HG03521 (cell line): ENCODE results near the gene PICK1.
"Not testable (repeated sequence)": the region's sequence is repeated elsewhere in the genome, so short reads cannot be mapped to it uniquely, and the experiment has no call there.

Experiments used
- ATAC-seq: cut with Tn5 transposase; IDR thresholded peaks from one replicate; pipeline ENCODE4 v1.9.1; 2021; ENCODE audit warnings: mild to moderate bottlenecking, moderate library complexity; ENCODE audit not compliant: unreplicated experiment

PICK1 gene

DNA sequence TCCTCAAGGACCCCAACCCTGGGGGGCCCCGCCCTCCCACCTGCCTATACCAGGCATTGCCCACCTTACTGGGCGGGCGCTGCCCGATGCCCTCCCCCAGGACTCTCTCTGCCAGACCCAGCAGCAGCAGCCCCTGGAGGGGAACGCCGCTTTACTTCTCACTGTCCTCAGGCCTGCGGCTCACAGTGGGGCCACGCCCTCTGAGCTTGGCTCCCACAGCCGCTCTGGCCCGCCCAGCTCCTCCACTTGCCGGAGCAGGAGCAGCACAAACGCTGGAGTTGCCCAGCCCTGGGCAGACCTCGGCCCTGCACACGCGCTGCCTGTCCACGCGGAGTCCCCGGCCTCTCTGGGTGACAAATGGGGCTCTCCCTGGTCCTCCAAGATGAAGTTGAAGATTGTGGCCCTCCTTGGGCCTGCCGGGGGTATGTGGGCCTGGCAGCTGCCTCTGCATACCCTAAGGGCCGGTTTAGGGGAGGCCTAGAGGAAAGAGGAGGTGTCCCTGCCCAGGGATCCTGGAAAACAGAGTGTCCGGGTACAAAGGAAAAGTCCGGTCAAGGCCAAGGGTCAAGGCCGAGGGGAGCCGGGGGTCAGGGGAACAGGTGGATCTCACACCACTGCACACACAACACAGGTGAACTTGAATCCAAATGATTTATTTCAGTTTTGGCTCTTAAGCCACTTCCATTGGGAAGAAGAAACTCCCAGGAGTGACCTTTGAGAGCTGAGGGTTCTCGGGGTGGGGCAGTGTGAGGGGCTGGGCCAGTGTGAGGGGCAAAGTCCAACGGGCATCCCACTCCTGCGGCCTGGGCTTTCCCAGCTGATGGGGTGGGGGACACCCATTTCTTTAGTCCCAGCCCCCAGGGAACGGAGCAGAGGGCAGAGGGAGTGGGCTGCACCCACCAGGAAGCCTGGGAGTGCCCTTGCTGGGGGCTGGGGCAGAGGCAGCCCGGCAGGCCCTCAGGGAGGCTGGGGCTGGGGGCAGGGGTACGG is 54.0 kb downstream of the PICK1 start:
- no peak for ATAC-seq

- ATAC-seq = no peak
Observed at GRCh38 chr22:38111925-38112355, 54.7 kb downstream of the PICK1 start.

DNA sequence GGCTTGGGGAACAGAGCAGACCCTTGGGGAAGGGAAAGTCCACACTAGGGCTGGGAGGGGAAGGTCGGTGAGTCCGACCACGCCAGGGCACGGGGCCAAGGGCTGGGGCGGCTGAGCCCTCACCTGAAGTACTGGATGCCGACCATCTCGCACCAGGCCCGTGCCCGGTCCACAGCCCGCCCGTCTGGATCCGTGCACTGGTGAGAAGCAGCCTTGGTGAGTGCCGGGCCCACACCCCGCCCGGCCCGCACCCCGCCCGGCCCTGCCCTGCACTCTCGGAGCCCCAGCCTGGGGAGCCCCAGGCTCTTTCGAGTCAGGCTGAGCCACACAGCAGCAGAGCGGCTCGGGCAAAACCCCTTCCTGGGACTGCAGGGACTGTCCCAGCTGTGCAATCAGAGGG is 55.2 kb downstream of the PICK1 start:
- no peak for ATAC-seq

- ATAC-seq = no peak
Observed at GRCh38 chr22:38114484-38115398, 57.5 kb downstream of the PICK1 start.

DNA sequence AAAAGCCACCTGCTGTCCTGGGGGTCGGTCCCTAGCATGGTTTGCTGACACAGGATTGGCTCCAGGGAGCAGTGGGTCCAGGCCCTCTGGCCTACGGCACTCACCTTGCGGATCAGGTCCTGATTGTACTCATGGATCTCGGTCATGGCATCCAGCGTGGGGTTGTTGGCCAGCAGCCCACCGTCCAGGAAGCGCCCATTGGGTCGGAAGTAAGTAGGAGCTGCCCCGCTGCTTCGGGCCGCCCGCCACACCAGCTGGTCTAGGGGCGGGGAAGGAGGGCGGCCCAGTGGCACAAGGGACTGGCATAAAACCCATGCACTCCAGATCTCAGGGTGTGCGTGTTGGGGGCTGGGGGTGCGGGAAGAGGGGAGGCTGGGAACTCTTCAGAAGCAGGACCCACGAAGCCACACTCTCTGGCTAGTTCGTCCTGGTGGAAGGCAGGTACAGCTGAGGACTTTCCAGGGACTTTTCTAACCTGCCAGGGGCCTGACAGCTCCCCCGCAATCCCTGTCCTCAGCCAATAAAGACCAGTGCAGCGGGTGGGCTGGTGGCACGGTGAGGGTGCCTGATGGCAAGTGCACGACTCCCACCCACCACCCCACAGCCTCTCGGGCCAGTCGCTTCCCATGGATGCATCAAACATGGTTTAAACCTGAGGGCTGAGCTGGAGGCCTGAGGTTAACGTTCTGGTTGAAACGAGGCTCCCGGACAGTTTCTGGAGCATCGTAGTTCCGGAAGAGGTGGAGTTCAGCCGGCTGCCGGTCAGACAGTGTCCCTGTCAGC is 58.4 kb downstream of the PICK1 start:
- ATAC-seq = no peak

GRCh38 chr22:38117556-38117955 is 60.4 kb downstream of the PICK1 start:
- ATAC-seq = not testable (repeated sequence)

- no peak for ATAC-seq
Observed at GRCh38 chr22:38118182-38118581, 61.0 kb downstream of the PICK1 start.

DNA sequence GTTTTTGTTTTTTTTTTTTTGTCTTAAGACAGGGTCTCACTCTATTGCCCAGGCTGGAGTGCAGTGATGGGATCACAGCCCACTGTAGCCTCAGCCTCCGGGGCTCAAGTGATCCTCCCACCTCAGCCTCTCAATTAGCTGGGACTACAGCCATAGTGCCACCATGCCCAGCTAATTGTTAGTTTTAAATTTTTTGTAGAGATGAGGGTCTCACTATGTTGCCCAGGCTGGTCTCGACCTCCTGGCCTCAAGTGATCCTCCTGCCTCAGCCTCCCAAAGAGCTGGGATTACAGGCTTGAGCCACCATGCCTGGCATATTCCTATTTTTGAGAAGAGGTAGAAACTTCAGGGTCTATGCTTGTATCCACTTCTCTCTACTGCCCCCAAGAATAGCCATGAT is 61.5 kb downstream of the PICK1 start:
- not testable (repeated sequence) for ATAC-seq

- no peak for ATAC-seq
Observed at GRCh38 chr22:38120359-38121110, 63.3 kb downstream of the PICK1 start.

DNA sequence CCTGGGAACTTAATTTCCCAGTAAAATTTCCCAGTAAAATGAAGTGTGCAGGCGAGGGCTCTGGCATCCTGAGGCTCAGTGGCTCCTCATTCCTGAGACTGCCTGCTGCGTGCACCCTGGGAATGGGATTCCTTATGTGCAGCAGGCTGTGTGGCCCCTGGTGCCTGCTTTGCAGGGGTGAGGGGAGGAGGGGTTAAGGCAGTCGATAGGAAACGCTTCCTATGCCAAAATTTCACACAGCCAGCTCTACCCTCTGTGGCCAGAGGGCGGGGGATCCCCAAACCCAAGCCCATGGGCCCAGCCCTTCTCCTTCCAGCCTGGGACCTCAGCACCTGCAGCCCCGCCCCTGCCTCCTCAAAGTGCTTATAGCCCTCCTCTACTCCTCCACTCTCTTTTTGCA is 65.4 kb downstream of the PICK1 start:
- no peak for ATAC-seq

- no peak for ATAC-seq
Observed at GRCh38 chr22:38124236-38124974, 67.2 kb downstream of the PICK1 start.

DNA sequence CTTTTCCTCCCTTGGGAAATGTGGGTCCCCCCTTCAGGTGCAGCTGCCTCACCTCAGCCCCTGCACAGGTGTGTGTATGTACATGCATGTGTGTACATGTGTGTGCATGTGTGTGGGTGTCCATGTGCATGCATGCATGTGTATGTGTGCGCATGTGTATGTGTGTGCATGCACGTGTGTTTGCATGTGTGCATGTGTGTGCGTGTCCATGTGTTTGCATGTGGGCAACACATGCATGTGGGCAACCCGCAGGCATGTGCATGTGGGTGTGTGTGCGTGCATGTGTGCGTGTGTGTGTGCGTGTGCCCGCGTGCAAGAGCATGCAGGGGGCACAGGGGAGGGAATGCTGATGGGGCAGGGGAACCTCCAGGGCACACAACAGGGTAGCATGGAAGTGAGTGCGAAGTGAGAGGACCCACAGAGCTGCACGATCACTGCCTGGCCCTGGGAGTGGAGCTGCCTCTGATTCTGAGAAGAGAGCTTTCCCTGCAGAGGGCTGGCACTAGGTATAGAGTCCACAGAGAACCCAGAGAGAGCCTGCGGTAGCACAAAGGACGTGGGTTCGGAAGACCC is 67.9 kb downstream of the PICK1 start:
- no peak for ATAC-seq
